ENCODE results near the gene PCDHGA5.
"Not testable (repeated sequence)": the region's sequence is repeated elsewhere in the genome, so short reads cannot be mapped to it uniquely, and the experiment has no call there.

The PCDHGA5 gene

GRCh38 chr5:141399555-141400258 lies 35.7 kb downstream of the PCDHGA5 start:
- Histone ChIP-seq H3K27me3 (ENCODE audit: control insufficient read depth in 1 of 2, insufficient read depth in 1 of 2, low read length in 2 of 2) (no peaks in the 10 kb centered on the region), H3K79me1 (replicated peaks; ENCODE audit: low read length, poor library complexity, severe bottlenecking) (peaks cover 15% of the 10 kb centered on the region)
- 96% methylated on average over 61 of the region's 61 CpGs for WGBS

GRCh38 chr5:141402553-141403243 lies 38.7 kb downstream of the PCDHGA5 start, which contains the start of gene PCDHGA9:
PCDHGA9 (plus strand) TSS chr5:141402778; CDS start chr5:141402953, 175 bp downstream.
- Histone ChIP-seq H3K4me3 (ENCODE audit: insufficient read depth in 1 of 2, low read depth in 1 of 2, low read length in 2 of 2) (peak within 1 kb of the TSS in 1 of 2 experiments; percentile 75), H3K27me3 (ENCODE audit: control insufficient read depth in 1 of 2, insufficient read depth in 1 of 2, low read length in 2 of 2) (no peaks in the 10 kb centered on the region), H2BK12ac (ENCODE audit: low read length in 2 of 2) (no peak within 1 kb of the TSS), H3K27ac (ENCODE audit: low read length, poor library complexity, severe bottlenecking) (no peak within 1 kb of the TSS), H2BK15ac (ENCODE audit: low read depth, poor library complexity, severe bottlenecking) (no peak within 1 kb of the TSS), H3K36me3 (ENCODE audit: control insufficient read depth in 1 of 2, insufficient read depth in 2 of 2, low read depth in 1 of 2, low read length in 2 of 2) (peaks cover 0 to 24% of the 10 kb centered on the region in 2 experiments), H2AK5ac (ENCODE audit: low read length, severe bottlenecking) (no peak within 1 kb of the TSS), H4K91ac (ENCODE audit: low read length) (no peak within 1 kb of the TSS), H3K14ac (ENCODE audit: low read length in 2 of 2) (no peak within 1 kb of the TSS), H2BK120ac (ENCODE audit: low read depth, low read length) (no peak within 1 kb of the TSS), H2AFZ (ENCODE audit: low read depth, low read length) (no peak within 1 kb of the TSS), H3K4me1 (ENCODE audit: control insufficient read depth, insufficient read depth, low read depth, low read length) (no peaks in the 10 kb centered on the region), H3K9me3 (ENCODE audit: control insufficient read depth, low read length) (peaks cover 54% of the 10 kb centered on the region), H2BK5ac (ENCODE audit: low read depth, low read length, poor library complexity, severe bottlenecking) (no peak within 1 kb of the TSS), H3K9ac (ENCODE audit: low read length) (peak within 1 kb of the TSS; percentile 53), H4K8ac (ENCODE audit: low read length) (no peak within 1 kb of the TSS), H3K4me2 (ENCODE audit: low read length, poor library complexity, severe bottlenecking) (no peak within 1 kb of the TSS), H3K4ac (ENCODE audit: low read depth in 1 of 2, low read length in 2 of 2) (no peak within 1 kb of the TSS), H3K23ac (ENCODE audit: low read length in 2 of 2) (no peak within 1 kb of the TSS), H3K79me1 (replicated peaks; ENCODE audit: low read length, poor library complexity, severe bottlenecking) (peaks cover 13% of the 10 kb centered on the region), H3K18ac (ENCODE audit: low read depth in 1 of 2, low read length in 2 of 2) (no peak within 1 kb of the TSS)
- 93% methylated on average over 27 of the region's 27 CpGs for WGBS
- no peak for DNase-seq

More at GRCh38 chr5:141399555-141400258, 35.7 kb downstream of the PCDHGA5 start:
- Histone ChIP-seq H3K27ac (ENCODE audit: low read length, poor library complexity, severe bottlenecking) (no peak overlapping the region), H3K4me3 (ENCODE audit: insufficient read depth in 1 of 2, low read depth in 1 of 2, low read length in 2 of 2) (peak overlapping the region; percentile 4 to 70), H3K23ac (ENCODE audit: low read length in 2 of 2) (no peak overlapping the region), H2BK120ac (ENCODE audit: low read depth, low read length) (no peak overlapping the region), H3K36me3 (ENCODE audit: control insufficient read depth in 1 of 2, insufficient read depth in 2 of 2, low read depth in 1 of 2, low read length in 2 of 2) (peaks cover 0 to 26% of the 10 kb centered on the region in 2 experiments), H3K4me2 (ENCODE audit: low read length, poor library complexity, severe bottlenecking) (no peak overlapping the region), H3K9me3 (ENCODE audit: control insufficient read depth, low read length) (peaks cover 60% of the 10 kb centered on the region), H4K8ac (ENCODE audit: low read length) (no peak overlapping the region), H3K14ac (ENCODE audit: low read length in 2 of 2) (no peak overlapping the region), H3K4ac (ENCODE audit: low read depth in 1 of 2, low read length in 2 of 2) (no peak overlapping the region), H2AK5ac (ENCODE audit: low read length, severe bottlenecking) (no peak overlapping the region), H2BK5ac (ENCODE audit: low read depth, low read length, poor library complexity, severe bottlenecking) (no peak overlapping the region), H3K18ac (ENCODE audit: low read depth in 1 of 2, low read length in 2 of 2) (no peak overlapping the region), H2BK12ac (ENCODE audit: low read length in 2 of 2) (no peak overlapping the region), H4K91ac (ENCODE audit: low read length) (no peak overlapping the region), H3K4me1 (ENCODE audit: control insufficient read depth, insufficient read depth, low read depth, low read length) (no peaks in the 10 kb centered on the region), H2BK15ac (ENCODE audit: low read depth, poor library complexity, severe bottlenecking) (no peak overlapping the region), H3K9ac (ENCODE audit: low read length) (no peak overlapping the region), H2AFZ (ENCODE audit: low read depth, low read length) (no peak overlapping the region)
- DNase-seq, result no peak

GRCh38 chr5:141403387-141403786 lies 39.4 kb downstream of the PCDHGA5 start:
- Histone ChIP-seq H2BK120ac (ENCODE audit: low read depth, low read length) (no peak overlapping the region), H3K9me3 (ENCODE audit: control insufficient read depth, low read length) (peaks cover 54% of the 10 kb centered on the region), H3K36me3 (ENCODE audit: control insufficient read depth in 1 of 2, insufficient read depth in 2 of 2, low read depth in 1 of 2, low read length in 2 of 2) (peaks cover 0 to 28% of the 10 kb centered on the region in 2 experiments), H2AK5ac (ENCODE audit: low read length, severe bottlenecking) (no peak overlapping the region), H3K4me2 (ENCODE audit: low read length, poor library complexity, severe bottlenecking) (no peak overlapping the region), H4K91ac (ENCODE audit: low read length) (no peak overlapping the region), H3K27ac (ENCODE audit: low read length, poor library complexity, severe bottlenecking) (no peak overlapping the region), H3K79me1 (replicated peaks; ENCODE audit: low read length, poor library complexity, severe bottlenecking) (peaks cover 13% of the 10 kb centered on the region), H3K9ac (ENCODE audit: low read length) (no peak overlapping the region), H2AFZ (ENCODE audit: low read depth, low read length) (no peak overlapping the region), H3K4me3 (ENCODE audit: insufficient read depth in 1 of 2, low read depth in 1 of 2, low read length in 2 of 2) (peak overlapping the region in 1 of 2 experiments; percentile 75), H2BK15ac (ENCODE audit: low read depth, poor library complexity, severe bottlenecking) (no peak overlapping the region), H3K4me1 (ENCODE audit: control insufficient read depth, insufficient read depth, low read depth, low read length) (no peaks in the 10 kb centered on the region), H3K18ac (ENCODE audit: low read depth in 1 of 2, low read length in 2 of 2) (no peak overlapping the region), H2BK5ac (ENCODE audit: low read depth, low read length, poor library complexity, severe bottlenecking) (no peak overlapping the region), H3K4ac (ENCODE audit: low read depth in 1 of 2, low read length in 2 of 2) (no peak overlapping the region), H4K8ac (ENCODE audit: low read length) (no peak overlapping the region), H3K27me3 (ENCODE audit: control insufficient read depth in 1 of 2, insufficient read depth in 1 of 2, low read length in 2 of 2) (no peaks in the 10 kb centered on the region), H3K23ac (ENCODE audit: low read length in 2 of 2) (no peak overlapping the region), H2BK12ac (ENCODE audit: low read length in 2 of 2) (no peak overlapping the region), H3K14ac (ENCODE audit: low read length in 2 of 2) (no peak overlapping the region)
- WGBS, result 98% methylated on average over 20 of the region's 22 CpGs
- DNase-seq, result no peak

- not testable (repeated sequence) for H3K4me1 ChIP-seq (ENCODE audit: control insufficient read depth, insufficient read depth, low read depth, low read length); H2BK12ac ChIP-seq (ENCODE audit: low read length in 2 of 2); H3K4ac ChIP-seq (ENCODE audit: low read depth in 1 of 2, low read length in 2 of 2); H2BK120ac ChIP-seq (ENCODE audit: low read depth, low read length); H3K14ac ChIP-seq (ENCODE audit: low read length in 2 of 2); H3K23ac ChIP-seq (ENCODE audit: low read length in 2 of 2); H2BK15ac ChIP-seq (ENCODE audit: low read depth, poor library complexity, severe bottlenecking); H2AK5ac ChIP-seq (ENCODE audit: low read length, severe bottlenecking); H2BK5ac ChIP-seq (ENCODE audit: low read depth, low read length, poor library complexity, severe bottlenecking); H3K27ac ChIP-seq (ENCODE audit: low read length, poor library complexity, severe bottlenecking)
- Histone ChIP-seq H3K4me3 (ENCODE audit: insufficient read depth in 1 of 2, low read depth in 1 of 2, low read length in 2 of 2) (peak within 1 kb of the TSS; percentile 57 to 72), H4K91ac (ENCODE audit: low read length) (peak within 1 kb of the TSS; percentile 90), H3K4me2 (ENCODE audit: low read length, poor library complexity, severe bottlenecking) (peak within 1 kb of the TSS; percentile 35), H3K79me1 (replicated peaks; ENCODE audit: low read length, poor library complexity, severe bottlenecking) (peaks cover 24% of the 10 kb centered on the region), H3K27me3 (ENCODE audit: control insufficient read depth in 1 of 2, insufficient read depth in 1 of 2, low read length in 2 of 2) (peaks cover 0 to 17% of the 10 kb centered on the region in 2 experiments), H3K18ac (ENCODE audit: low read depth in 1 of 2, low read length in 2 of 2) (peak within 1 kb of the TSS; percentile 16 to 67), H3K9ac (ENCODE audit: low read length) (peak within 1 kb of the TSS; percentile 26), H2AFZ (ENCODE audit: low read depth, low read length) (peak within 1 kb of the TSS; percentile 55), H4K8ac (ENCODE audit: low read length) (peak within 1 kb of the TSS; percentile 64), H3K36me3 (ENCODE audit: control insufficient read depth in 1 of 2, insufficient read depth in 2 of 2, low read depth in 1 of 2, low read length in 2 of 2) (peaks cover 0 to 24% of the 10 kb centered on the region in 2 experiments), H3K9me3 (ENCODE audit: control insufficient read depth, low read length) (peaks cover 39% of the 10 kb centered on the region)
- DNase-seq, result peak; percentile 83
- WGBS, result 4% methylated on average over 47 of the region's 51 CpGs
Observed at GRCh38 chr5:141407790-141408505, 44.0 kb downstream of the PCDHGA5 start, which contains the start of gene PCDHGB6. PCDHGB6 (plus strand) TSS chr5:141408021; CDS start chr5:141408203, 182 bp downstream.
